Retinal pigment epithelial cell (primary cell): ENCODE data around the gene DAND5.
"Not testable (repeated sequence)": the region's sequence is repeated elsewhere in the genome, so short reads cannot be mapped to it uniquely, and the experiment has no call there.

Experiments used
- DNase-seq: peaks from one replicate; pipeline ENCODE4 v3.0.0-alpha.2; 2010; ENCODE audit warnings: low read depth
- H3K4me3 ChIP-seq: 2 replicates; pipeline ENCODE4 v1.5.1; 2011; ENCODE audit warnings: mild to moderate bottlenecking, low read length, control low read depth, moderate library complexity
- TF ChIP-seq, protein P1 (sequence below): conservative IDR thresholded peaks from 2 replicates; pipeline ENCODE4 v1.5.1; 2011; ENCODE audit warnings: low read depth, low read length, control low read depth, inconsistent platforms

Gene DAND5

GRCh38 chr19:12952488-12953137 lies 16.8 kb upstream of the DAND5 start:
- no peak for DNase-seq
- TF ChIP-seq, protein P1, sequence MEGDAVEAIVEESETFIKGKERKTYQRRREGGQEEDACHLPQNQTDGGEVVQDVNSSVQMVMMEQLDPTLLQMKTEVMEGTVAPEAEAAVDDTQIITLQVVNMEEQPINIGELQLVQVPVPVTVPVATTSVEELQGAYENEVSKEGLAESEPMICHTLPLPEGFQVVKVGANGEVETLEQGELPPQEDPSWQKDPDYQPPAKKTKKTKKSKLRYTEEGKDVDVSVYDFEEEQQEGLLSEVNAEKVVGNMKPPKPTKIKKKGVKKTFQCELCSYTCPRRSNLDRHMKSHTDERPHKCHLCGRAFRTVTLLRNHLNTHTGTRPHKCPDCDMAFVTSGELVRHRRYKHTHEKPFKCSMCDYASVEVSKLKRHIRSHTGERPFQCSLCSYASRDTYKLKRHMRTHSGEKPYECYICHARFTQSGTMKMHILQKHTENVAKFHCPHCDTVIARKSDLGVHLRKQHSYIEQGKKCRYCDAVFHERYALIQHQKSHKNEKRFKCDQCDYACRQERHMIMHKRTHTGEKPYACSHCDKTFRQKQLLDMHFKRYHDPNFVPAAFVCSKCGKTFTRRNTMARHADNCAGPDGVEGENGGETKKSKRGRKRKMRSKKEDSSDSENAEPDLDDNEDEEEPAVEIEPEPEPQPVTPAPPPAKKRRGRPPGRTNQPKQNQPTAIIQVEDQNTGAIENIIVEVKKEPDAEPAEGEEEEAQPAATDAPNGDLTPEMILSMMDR = no peak
- H3K4me3 ChIP-seq = no peak overlapping the region

DNA sequence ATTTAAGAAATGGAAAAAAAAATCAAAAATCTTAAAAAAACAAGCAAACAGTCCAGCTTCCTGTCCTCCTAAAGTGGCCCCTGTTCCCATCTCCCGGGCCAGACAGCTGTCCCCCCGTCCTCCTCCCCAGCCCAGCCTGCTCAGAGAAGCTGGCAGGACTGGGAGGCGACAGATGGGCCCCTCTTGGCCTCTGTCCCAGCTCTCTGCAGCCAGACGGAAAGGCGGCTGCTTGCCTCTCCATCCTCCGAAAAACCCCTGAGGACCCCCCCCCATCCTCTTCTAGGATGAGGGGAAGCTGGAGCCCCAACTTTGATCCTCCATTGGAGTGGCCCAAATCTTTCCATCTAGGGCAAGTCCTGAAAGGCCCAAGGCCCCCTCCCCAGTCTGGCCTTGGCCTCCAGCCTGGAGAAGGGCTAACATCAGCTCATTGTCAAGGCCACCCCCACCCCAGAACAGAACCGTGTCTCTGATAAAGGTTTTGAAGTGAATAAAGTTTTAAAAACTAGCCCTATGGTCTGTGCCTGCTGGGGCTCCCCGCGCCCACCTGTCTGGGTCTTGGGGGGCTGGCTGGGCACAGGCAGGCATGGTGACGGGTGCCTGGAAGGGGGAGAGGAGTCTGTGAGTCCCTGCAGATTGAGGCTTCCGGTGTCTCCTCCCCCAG lies 16.1 kb upstream of the DAND5 start:
- TF ChIP-seq, protein P1 = no peak
- H3K4me3 ChIP-seq = no peak overlapping the region
- DNase-seq = no peak

GRCh38 chr19:12953799-12954611 lies 15.4 kb upstream of the DAND5 start:
- H3K4me3 ChIP-seq = no peak overlapping the region
- TF ChIP-seq, protein P1 = no peak
- no peak for DNase-seq

GRCh38 chr19:12954612-12954962 lies 14.8 kb upstream of the DAND5 start:
- no peak overlapping the region for H3K4me3 ChIP-seq
- DNase-seq = no peak
- TF ChIP-seq, protein P1 = no peak

DNA sequence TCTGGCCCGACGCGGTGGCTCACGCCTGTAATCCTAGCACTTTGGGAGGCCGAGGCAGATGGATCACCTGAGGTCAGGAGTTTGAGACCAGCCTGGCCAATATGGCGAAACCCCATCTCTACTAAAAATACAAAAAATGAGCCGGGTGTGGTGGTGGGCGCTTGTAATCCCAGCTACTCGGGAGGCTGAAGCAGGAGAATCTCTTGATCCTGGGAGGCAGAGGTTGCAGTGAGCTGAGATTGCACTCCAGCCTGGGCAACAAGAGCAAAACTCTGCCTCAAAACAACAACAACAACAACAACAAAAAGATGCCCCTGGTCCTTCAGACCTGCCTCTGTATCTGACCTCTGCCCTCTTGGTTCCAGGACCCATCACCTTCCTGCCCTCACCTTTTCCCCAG lies 13.8 kb upstream of the DAND5 start:
- peak overlapping the region; percentile 90 for H3K4me3 ChIP-seq

GRCh38 chr19:12955996-12956395 lies 13.4 kb upstream of the DAND5 start:
- no peak for DNase-seq
- TF ChIP-seq, protein P1 = no peak
- H3K4me3 ChIP-seq = peak overlapping the region; percentile 90

More for the DNA sequence above, 13.8 kb upstream of the DAND5 start:
- DNase-seq = not testable (repeated sequence)

GRCh38 chr19:12956446-12957388 lies 12.7 kb upstream of the DAND5 start, which contains the start of gene GADD45GIP1:
GADD45GIP1 (minus strand) TSS chr19:12957223; CDS start chr19:12957212, 11 bp downstream.
- DNase-seq = no peak
- peak within 1 kb of the TSS; percentile 90 for H3K4me3 ChIP-seq
- TF ChIP-seq, protein P1 = no peak

DNA sequence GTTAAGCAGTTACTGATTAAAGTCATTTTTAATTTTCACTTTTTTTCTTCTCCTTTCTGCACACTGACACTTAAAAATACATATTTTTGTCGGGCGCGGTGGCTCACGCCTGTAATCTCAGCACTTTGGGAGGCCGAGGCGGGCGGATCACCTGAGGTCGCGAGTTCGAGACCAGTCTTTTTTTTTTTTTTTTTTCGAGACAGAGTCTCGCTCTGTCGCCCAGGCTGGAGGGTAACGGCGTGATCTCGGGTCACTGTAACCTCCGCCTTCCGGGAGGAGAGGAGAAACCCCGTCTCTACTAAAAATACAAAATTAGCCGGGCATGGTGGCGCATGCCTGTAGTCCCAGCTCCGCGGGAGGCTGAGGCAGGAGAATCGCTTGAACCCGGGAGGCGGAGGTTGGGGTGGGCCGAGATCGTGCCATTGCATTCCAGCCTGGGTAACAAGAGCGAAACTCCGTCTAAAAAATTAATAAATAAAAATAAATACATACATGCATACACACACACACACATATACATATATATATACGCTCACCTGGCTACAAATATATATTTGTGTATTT lies 11.9 kb upstream of the DAND5 start:
- DNase-seq = not testable (repeated sequence)
- H3K4me3 ChIP-seq = peak overlapping the region; percentile 90
